NCI-H2081 treated with DMSO at 0.1 percent for 48 hours (cell line): Measurements from ENCODE around the gene TMOD2.
"Not testable (repeated sequence)": the region's sequence is repeated elsewhere in the genome, so short reads cannot be mapped to it uniquely, and the experiment has no call there.

ENCODE experiments used
- DNase-seq: peaks from one replicate; lab custom pipeline; 2025; lab: John Stamatoyannopoulos, UW

TMOD2 gene

DNA sequence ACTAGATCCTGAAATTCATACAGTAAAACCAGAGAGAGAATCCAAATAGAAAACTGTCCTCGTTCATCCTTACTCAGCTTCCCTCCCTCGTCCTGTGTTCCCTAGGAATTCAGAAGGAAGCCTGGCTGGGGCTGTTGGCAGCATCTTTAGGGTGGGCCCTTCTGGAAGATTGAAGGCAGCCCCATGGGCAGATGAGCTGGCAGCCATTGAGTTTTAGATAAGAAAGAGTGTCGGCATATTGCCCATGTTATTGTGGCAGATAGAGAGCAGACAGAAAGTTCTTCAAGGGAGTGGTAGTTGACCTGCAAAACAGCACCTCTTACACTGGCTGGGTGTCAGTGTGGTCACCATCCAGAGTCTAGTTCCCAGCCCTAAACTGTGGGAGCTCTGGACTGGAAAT, 23.5 kb downstream of the TMOD2 start:
- no peak for DNase-seq

DNA sequence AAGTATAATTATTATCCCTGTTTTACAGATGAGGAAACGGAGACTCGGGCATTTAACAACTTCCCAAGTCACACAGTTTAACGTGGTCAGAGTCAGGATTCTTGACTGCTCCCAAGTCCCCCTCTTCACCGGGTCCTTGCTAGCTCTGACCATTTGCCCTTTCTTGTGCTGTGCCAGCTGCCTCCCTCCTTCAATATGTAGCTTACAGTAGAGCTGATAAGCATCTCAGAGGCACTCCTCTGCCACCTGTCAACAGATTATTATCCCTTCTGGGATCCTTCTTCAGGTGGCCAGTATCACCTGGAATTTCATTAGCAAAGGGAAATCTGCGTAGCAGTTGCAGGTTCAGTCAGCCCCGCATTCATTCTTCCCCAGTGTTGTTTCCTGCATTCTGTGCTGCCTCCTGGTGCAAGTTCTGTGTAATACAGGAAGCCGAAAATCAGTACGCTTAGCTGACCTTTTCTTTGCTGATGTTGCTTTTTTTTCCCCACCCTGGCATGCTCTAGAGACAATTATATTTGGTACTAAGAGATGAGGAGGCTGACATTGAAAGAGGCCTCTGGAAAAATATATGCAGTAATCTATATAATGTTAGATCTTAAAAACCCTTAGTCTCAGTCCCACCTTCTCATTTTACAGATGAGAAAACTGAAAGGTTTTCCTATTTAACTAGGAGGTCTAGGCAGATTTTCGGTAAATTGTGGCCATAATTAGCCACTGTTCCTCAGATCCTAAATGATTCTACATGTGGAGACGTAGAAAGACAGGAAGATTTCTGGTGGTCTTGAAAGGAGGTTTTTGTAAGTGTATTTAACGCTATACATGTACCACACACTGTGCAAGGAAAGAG, 24.8 kb downstream of the TMOD2 start:
- DNase-seq: no peak

DNA sequence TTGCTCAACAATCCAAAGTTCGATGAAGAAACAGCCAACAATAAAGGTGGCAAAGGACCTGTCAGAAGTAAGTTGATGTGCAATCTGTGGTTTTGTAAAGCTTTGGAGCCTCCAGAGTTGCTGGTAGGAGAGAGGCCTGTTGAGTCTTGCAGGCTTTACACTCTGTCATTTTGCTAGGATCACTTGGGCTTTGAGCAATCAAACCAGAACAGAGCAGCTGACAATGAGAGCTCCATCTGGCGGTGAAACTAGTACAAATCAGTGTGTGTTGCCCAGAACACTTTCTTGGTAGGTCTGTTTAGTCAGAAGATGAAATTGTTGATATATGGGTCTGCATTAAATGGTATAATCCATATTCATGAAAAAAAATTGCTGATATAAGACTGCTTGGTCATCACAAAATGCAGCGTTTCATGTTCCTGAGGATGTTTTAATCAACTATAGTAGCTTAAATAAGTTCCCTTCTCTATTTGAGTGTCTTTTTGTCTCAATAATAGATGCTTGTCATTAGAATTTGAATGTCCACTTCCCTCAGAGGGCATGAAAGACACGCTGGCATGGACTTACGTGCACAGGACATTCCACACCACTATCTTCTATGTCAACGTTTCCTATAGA, 25.7 kb downstream of the TMOD2 start:
- DNase-seq: no peak

GRCh38 chr15:51780636-51781035, 29.2 kb downstream of the TMOD2 start:
- DNase-seq: no peak

- DNase-seq: no peak
Observed at GRCh38 chr15:51781506-51781905, 30.1 kb downstream of the TMOD2 start.

- no peak for DNase-seq
Observed at GRCh38 chr15:51782357-51782896, 31.0 kb downstream of the TMOD2 start.

GRCh38 chr15:51783967-51784366, 32.6 kb downstream of the TMOD2 start:
- DNase-seq: no peak

GRCh38 chr15:51787130-51787529, 35.7 kb downstream of the TMOD2 start:
- DNase-seq: not testable (repeated sequence)

DNA sequence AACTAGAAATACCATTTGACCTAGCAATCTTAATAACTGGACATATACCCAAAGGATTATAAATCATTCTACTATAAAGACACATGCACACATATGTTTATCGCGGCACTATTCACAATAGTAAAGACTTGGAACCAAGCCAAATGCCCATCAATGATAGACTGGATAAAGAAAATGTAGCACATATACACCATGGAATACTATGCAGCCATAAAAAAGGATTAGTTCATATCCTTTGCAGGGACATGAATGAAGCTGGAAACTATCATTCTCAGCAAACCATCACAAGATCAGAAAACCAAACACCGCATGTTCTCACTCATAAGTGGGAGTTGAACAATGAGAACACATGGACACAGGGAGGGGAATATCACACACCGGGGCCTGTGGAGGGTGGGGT, 41.1 kb downstream of the TMOD2 start:
- DNase-seq: not testable (repeated sequence)

GRCh38 chr15:51793521-51794305, 42.3 kb downstream of the TMOD2 start:
- no peak for DNase-seq

DNA sequence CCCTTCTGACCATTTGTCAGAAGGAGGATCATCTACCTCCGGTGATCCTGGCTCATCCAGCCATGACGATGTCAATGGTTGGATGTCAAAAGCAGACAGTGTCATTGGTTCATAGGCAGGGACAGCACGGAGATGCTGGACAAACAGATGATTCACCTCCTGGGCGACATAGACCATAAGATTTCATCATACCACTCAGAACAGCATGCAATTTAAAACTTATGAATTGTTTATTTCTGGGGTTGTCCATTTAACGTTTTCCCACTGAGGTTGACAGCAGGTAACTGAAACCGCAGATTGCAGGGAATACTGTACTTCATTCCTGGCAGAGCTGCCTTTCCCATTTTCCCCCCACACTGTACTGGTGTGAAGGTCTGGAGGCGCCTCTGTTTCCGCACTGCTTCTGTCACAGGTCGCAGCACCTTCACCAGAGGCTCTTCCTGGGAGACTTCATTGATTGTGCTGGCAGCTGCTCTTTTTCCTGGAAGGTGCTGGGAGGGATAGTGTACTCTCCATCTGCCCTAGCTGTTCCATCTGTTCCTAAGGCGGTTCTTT, 45.5 kb downstream of the TMOD2 start:
- DNase-seq: no peak

DNA sequence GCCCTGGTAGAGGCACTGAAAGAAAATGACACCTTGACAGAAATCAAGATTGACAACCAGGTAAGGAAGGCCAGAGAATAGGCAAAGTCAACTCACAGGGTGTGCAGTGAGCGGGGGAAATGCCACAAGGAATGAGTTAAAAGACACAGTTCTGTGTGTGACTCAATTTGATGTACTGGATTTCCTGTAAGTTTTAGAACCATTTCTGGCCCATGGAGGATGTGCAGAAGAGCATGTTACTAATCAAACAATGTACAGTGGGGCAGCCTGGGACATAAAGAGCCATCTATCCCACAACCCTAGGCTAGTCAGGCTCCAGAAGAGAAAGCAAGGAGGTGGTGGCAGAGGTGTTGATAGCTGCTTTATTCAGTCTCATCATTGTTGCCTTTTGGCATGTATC, 46.9 kb downstream of the TMOD2 start:
- DNase-seq: no peak

DNA sequence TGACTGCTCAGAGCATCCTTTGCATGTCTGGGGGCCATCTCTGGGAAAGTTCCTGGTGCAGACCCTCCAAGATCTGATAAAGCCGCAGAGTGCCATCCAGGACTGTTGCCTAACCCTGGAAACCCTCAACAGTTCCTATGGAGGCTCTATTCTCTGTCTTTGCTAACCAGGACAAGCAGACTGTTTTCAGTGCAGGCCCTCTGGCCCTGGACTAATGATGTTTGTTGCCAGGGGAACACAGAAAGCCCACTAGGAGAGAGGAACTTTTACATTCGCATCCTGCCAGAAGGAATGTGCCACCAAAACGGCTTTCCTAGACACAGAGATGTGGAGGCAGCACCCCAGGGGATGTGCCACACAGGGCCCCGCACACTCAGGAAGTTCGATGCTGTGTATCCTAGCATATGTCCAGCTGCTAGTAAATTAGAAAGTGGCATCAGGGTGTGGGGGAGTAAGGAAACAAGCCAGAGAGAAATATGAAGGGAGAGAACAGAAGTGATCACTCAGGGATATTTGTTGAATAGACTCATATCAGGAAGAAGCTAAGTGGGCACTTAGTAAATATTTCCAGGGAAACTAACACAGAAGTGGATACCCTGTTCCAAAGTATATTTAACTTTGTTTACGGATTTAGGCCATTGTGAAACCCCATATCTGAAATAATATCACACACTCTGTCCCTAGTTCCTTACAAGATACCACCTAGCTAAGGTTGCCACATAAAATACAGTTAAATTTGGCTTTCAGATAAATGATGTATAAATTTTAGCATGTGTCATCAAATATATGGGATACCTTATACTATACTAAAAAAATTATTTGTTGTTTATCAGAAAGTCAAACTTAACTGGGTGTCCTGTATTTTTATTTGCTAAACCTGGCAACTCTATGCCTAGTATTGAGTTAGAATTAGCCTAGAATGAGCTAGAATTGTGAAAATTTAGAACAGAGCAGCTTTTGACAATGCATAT, 48.2 kb downstream of the TMOD2 start:
- DNase-seq: no peak

- DNase-seq: no peak
Observed at GRCh38 chr15:51801391-51801835, 50.0 kb downstream of the TMOD2 start.

- no peak for DNase-seq
Observed at GRCh38 chr15:51802593-51802992, 51.2 kb downstream of the TMOD2 start.

DNA sequence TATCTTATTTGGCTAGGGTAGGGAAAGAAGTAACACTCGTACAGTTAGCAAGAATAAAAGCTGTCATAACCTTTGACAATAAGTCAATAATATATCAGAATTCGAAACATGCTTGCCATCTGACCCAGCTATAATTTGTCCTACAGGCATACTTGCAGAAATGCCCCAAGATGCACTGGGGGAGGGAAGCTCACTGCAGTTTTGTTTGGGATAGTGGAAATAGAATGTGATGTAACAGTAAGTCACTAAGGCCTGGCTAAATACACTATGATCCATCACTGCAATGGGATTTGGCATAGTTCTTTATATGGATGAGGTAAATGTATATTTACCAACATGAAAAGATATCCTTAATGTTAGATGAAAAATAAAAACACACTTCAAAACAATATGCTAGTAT, 52.6 kb downstream of the TMOD2 start:
- DNase-seq: no peak

DNA sequence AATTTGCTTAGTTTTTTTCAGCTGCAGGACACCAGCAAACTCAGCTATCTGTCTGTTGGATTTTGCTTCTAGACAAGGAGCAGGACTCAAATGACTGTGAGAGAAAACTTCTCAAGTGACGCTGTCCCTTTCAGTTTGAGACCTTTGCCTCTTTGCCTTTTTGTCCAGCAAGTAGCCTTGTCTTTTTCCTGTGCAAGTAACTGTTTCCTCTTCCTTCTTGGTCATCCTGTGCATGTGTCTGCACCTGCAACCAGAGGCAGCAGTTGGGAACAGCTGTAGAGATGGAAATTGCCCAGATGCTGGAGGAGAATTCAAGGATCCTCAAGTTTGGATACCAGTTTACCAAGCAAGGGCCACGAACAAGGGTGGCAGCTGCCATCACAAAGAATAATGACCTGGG, 54.7 kb downstream of the TMOD2 start:
- no peak for DNase-seq

- no peak for DNase-seq
Observed at GRCh38 chr15:51809457-51809856, 58.1 kb downstream of the TMOD2 start.

DNA sequence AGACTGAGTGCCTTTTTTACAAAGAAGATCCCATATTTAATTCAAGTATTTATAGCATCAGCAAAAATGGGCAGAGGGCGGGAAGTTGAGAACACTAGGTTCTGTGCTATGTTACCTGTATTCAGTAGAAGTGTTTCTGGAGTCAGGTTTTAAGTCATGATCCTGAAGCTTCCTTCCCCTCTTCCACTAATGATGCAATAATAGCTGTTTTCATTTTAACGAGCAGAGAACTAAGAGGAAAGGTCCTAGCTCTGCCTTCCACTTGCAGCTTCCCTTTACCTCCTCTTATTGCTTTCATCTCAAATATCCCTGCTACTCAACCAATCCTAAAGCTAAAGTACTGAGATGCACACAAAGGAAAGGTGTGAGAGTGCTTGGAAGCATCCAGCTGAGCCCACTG, 61.2 kb downstream of the TMOD2 start:
- no peak for DNase-seq

GRCh38 chr15:51814606-51815005, 63.2 kb downstream of the TMOD2 start:
- no peak for DNase-seq

- DNase-seq: no peak
Observed at GRCh38 chr15:51816611-51817010, 65.2 kb downstream of the TMOD2 start.
